ENCODE data around the gene RIN3. TPM values are rescaled to one million over a fixed set of nuclear protein-coding genes. Genes with fewer than 3 reads are reported as not detected.

RIN3 gene
- total RNA-seq, 1 experiment from 2014 or later, result 1.5 TPM

- Mint-ChIP-seq H3K27ac (no peak overlapping the region), H3K36me3 (ENCODE audit: insufficient read depth in 1 of 3, low read depth in 3 of 3) (peaks cover 9 to 21% (median 19%) of the 10 kb centered on the region in 3 experiments), H3K4me1 (no peaks in the 10 kb centered on the region), H3K9me3 (peaks cover 24 to 32% of the 10 kb centered on the region in 2 experiments), H3K4me3 (no peak overlapping the region), H3K27me3 (ENCODE audit: low read depth) (peaks cover under 1% of the 10 kb centered on the region)
- Histone ChIP-seq H4K5ac (ENCODE audit: insufficient read length, low read depth, low read length) (no peak overlapping the region), H3K4ac (ENCODE audit: low read depth, low read length) (no peak overlapping the region), H4K91ac (ENCODE audit: insufficient read length, low read depth, low read length) (no peak overlapping the region), H3K23me2 (ENCODE audit: insufficient read length, low read depth, low read length, poor library complexity, severe bottlenecking) (no peaks in the 10 kb centered on the region), H3T11ph (ENCODE audit: low read length) (no peak overlapping the region), H3K27me3 (ENCODE audit: insufficient read depth, low read length) (no peaks in the 10 kb centered on the region), H2BK12ac (ENCODE audit: insufficient read length, low read depth, low read length) (no peak overlapping the region), H2AK5ac (ENCODE audit: insufficient read length, low read length) (no peak overlapping the region), H3K79me1 (ENCODE audit: insufficient read depth, low read depth, low read length, poor library complexity, severe bottlenecking) (no peaks in the 10 kb centered on the region), H3K4me2 (ENCODE audit: insufficient read depth, insufficient read length, low read length) (no peak overlapping the region), H3K14ac (ENCODE audit: insufficient read depth, low read length) (no peak overlapping the region), H4K20me1 (ENCODE audit: control insufficient read depth, insufficient read depth, insufficient read length) (no peaks in the 10 kb centered on the region), H3K79me2 (ENCODE audit: insufficient read depth, low read length) (no peaks in the 10 kb centered on the region), H3K18ac (ENCODE audit: insufficient read length, low read depth, low read length) (no peak overlapping the region), H3K9me3 (ENCODE audit: control insufficient read depth, low read depth, low read length) (peaks cover 4% of the 10 kb centered on the region), H3K27ac (ENCODE audit: insufficient read length, low read depth, low read length) (no peak overlapping the region), H3K4me1 (ENCODE audit: insufficient read depth, low read length) (no peaks in the 10 kb centered on the region), H3K23ac (ENCODE audit: insufficient read length, low read depth, low read length) (no peak overlapping the region), H2BK120ac (ENCODE audit: low read depth, low read length, poor library complexity, severe bottlenecking) (no peak overlapping the region), H4K8ac (replicated peaks; ENCODE audit: insufficient read length, low read depth, low read length) (no peak overlapping the region), H2BK5ac (ENCODE audit: insufficient read length, low read length) (no peak overlapping the region), H2BK15ac (ENCODE audit: low read depth, low read length) (no peak overlapping the region), H3K9ac (ENCODE audit: extremely low read depth, insufficient read length, low read length) (no peak overlapping the region), H2BK20ac (ENCODE audit: low read depth, low read length, poor library complexity, severe bottlenecking) (no peak overlapping the region), H3K56ac (ENCODE audit: insufficient read length, low read depth, low read length) (no peak overlapping the region), H2AFZ (ENCODE audit: low read length) (no peak overlapping the region)
- DNase-seq, result no peak
- TF ChIP-seq, protein P1, sequence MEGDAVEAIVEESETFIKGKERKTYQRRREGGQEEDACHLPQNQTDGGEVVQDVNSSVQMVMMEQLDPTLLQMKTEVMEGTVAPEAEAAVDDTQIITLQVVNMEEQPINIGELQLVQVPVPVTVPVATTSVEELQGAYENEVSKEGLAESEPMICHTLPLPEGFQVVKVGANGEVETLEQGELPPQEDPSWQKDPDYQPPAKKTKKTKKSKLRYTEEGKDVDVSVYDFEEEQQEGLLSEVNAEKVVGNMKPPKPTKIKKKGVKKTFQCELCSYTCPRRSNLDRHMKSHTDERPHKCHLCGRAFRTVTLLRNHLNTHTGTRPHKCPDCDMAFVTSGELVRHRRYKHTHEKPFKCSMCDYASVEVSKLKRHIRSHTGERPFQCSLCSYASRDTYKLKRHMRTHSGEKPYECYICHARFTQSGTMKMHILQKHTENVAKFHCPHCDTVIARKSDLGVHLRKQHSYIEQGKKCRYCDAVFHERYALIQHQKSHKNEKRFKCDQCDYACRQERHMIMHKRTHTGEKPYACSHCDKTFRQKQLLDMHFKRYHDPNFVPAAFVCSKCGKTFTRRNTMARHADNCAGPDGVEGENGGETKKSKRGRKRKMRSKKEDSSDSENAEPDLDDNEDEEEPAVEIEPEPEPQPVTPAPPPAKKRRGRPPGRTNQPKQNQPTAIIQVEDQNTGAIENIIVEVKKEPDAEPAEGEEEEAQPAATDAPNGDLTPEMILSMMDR (conservative IDR thresholded peaks at IDR 0.05), result no peak
- WGBS (ENCODE audit: extremely low coverage, insufficient read length, low lambda C conversion rate), result no CpG with 5 or more reads among the region's 4 CpGs
Measured at GRCh38 chr14:92622311-92622710, 108.7 kb downstream of the RIN3 start.
